K562 (cell line): ENCODE measurements around the gene MMD2. TPM values are rescaled to one million over a fixed set of nuclear protein-coding genes. Genes with fewer than 3 reads are reported as not detected.

Source experiments
- CEBPG ChIP-seq, 3 experiments: fragments of 200-800 bp in 1 of 3; sonication (Bioruptor generic) in 1 of 3; sonication (generic) in 1 of 3; formaldehyde crosslinking in 1 of 3; IDR thresholded peaks in 2 of 3; conservative IDR thresholded peaks in 1 of 3; 2 replicates each; pipeline versions ENCODE4 v1.6.1 to v1.8.0; 2016 to 2022; ENCODE audit warnings: missing compliant biosample characterization in 2 of 3, missing genetic modification characterization in 2 of 3, mild to moderate bottlenecking in 1 of 3, missing genetic modification reagents in 1 of 3
- CLOCK ChIP-seq: fragments of 250-450 bp; sonication (Bioruptor Pico); IDR thresholded peaks from 2 replicates; pipeline ENCODE4 v1.4.0; 2020; ENCODE audit warnings: mild to moderate bottlenecking, moderate library complexity, borderline replicate concordance
- CTBP1 ChIP-seq: fragments of 450-650 bp; IDR thresholded peaks from 2 replicates; pipeline ENCODE4 v1.6.1; 2016; ENCODE audit warnings: borderline replicate concordance
- ELF4 ChIP-seq: fragments of 450-650 bp; formaldehyde crosslinking; IDR thresholded peaks from 2 replicates; pipeline ENCODE4 v1.4.0; 2022; ENCODE audit warnings: missing genetic modification characterization
- HDAC1 ChIP-seq, 2 experiments: fragments of 450-650 bp; IDR thresholded peaks; 2 replicates each; pipeline ENCODE4 v1.6.1; 2016 to 2017; ENCODE audit warnings: inconsistent platforms in 1 of 2, mild to moderate bottlenecking in 1 of 2, moderate library complexity in 1 of 2
- HMG20A ChIP-seq: fragments of 450-650 bp; formaldehyde crosslinking; conservative IDR thresholded peaks from 2 replicates; pipeline ENCODE4 v1.4.0; 2020; ENCODE audit warnings: mild to moderate bottlenecking, mixed read lengths
- HOXB6 ChIP-seq: fragments of 250-450 bp; sonication (Bioruptor Pico); IDR thresholded peaks from 2 replicates; pipeline ENCODE4 v1.5.1; 2022; ENCODE audit warnings: mild to moderate bottlenecking, borderline replicate concordance
- KHSRP ChIP-seq: fragments of 450-650 bp; IDR thresholded peaks from 2 replicates; pipeline ENCODE4 v1.6.1; 2017
- L3MBTL2 ChIP-seq: fragments of 450-650 bp; IDR thresholded peaks from 2 replicates; pipeline ENCODE4 v1.6.1; 2016; ENCODE audit warnings: mild to moderate bottlenecking, moderate library complexity
- LARP7 ChIP-seq: fragments of 450-650 bp; IDR thresholded peaks from 2 replicates; pipeline ENCODE4 v1.6.1; 2016
- MLX ChIP-seq, 2 experiments: fragments of 450-650 bp in 1 of 2; sonication (generic) in 1 of 2; formaldehyde crosslinking; conservative IDR thresholded peaks; 2 replicates each; pipeline versions ENCODE4 v1.4.0 to v1.8.1; 2020 to 2022; ENCODE audit warnings: mild to moderate bottlenecking in 1 of 2, missing genetic modification reagents in 1 of 2
- POLR2B ChIP-seq: fragments of 450-650 bp; IDR thresholded peaks from 2 replicates; pipeline ENCODE4 v1.6.1; 2018; ENCODE audit warnings: low read depth; ENCODE audit not compliant: partially characterized antibody
- RAD51 ChIP-seq: fragments of 450-650 bp; IDR thresholded peaks from 2 replicates; pipeline ENCODE4 v1.7.1; 2016; ENCODE audit warnings: low read depth, mild to moderate bottlenecking, borderline replicate concordance
- SMARCE1 ChIP-seq: fragments of 450-650 bp; IDR thresholded peaks from 2 replicates; pipeline ENCODE4 v1.7.1; 2016; ENCODE audit warnings: mild to moderate bottlenecking
- SRSF7 ChIP-seq: fragments of 200-400 bp; formaldehyde crosslinking; optimal IDR thresholded peaks from 2 replicates; pipeline ENCODE3; 2017; ENCODE audit warnings: mild to moderate bottlenecking, low read depth, low read length
- ZKSCAN8 ChIP-seq: fragments of 200-800 bp; sonication (Bioruptor generic); IDR thresholded peaks from 2 replicates; pipeline ENCODE4 v1.6.1; 2016; ENCODE audit warnings: missing genetic modification characterization, missing compliant biosample characterization
- ZNF384 ChIP-seq: IDR thresholded peaks from 2 replicates; pipeline ENCODE4 v1.6.1; 2012; ENCODE audit warnings: low read depth, low read length, improper control_type of control experiment
- ZNF507 ChIP-seq: conservative IDR thresholded peaks from 2 replicates; pipeline ENCODE4 v1.6.1; 2017; ENCODE audit warnings: missing genetic modification characterization, missing compliant biosample characterization
- ZNF511 ChIP-seq: sonication (generic); formaldehyde crosslinking; IDR thresholded peaks from 2 replicates; pipeline ENCODE4 v1.8.0; 2022; ENCODE audit warnings: mild to moderate bottlenecking, missing genetic modification reagents
- ZNF512 ChIP-seq: IDR thresholded peaks from 2 replicates; pipeline ENCODE4 v1.6.1; 2016; ENCODE audit warnings: missing genetic modification characterization, missing compliant biosample characterization
- polyA plus RNA-seq, 8 experiments: library from polyadenylated mRNA; depleted of rRNA in 4 of 8; stranded (reverse) in 5 of 8; unstranded in 3 of 8; fragments of >200 nt; fragmentation: Nextera tagmentation in 2 of 8; fragmentation: Illumina TruSeq in 1 of 8; extraction: Ambion mirVana in 2 of 8; extraction: Trizol in 1 of 8; gene quantifications; 2 replicates each; pipeline versions ENCODE4 v1.2.1 to v1.2.3, GENCODE V29; 2011 to 2014; ENCODE audit warnings: inconsistent platforms in 1 of 8, missing spikeins in 1 of 8
- total RNA-seq, 7 experiments: library from RNA; depleted of rRNA in 6 of 7; stranded (reverse); fragments of >200 nt in 6 of 7; fragmentation: Illumina TruSeq in 2 of 7; extraction: Trizol in 2 of 7; gene quantifications; 2 replicates each; pipeline versions ENCODE4 v1.2.1 to v1.2.3, GENCODE V29; 2011 to 2021; ENCODE audit warnings: low replicate concordance in 1 of 7

MMD2 gene
- total and polyA plus RNA-seq, 9 of the 15 experiments (the other 6 are each of a cell fraction or from before 2014, with no cell fraction given) = not detected

GRCh38 chr7:4951903-4952636 lies 6.9 kb downstream of the MMD2 start (continued):
- TF ChIP-seq MLX (CRISPR knock-in tag; conservative IDR thresholded peaks at IDR 0.05) (no peak), POLR2B (no peak), CEBPG (CRISPR knock-in tag; IDR thresholded peaks at IDR 0.05) (no peak), CEBPG (tag; conservative IDR thresholded peaks at IDR 0.05 in 1 of 2, IDR thresholded peaks at IDR 0.05 in 1 of 2) (no peak), ELF4 (CRISPR knock-in tag) (no peak), LARP7 (no peak), CTBP1 (no peak), ZNF511 (CRISPR knock-in tag) (0 out of 2 replicates have a peak, but pooled peaks have one; percentile 36), HMG20A (no peak), RAD51 (no peak), HDAC1 (IDR thresholded peaks at IDR 0.05) (no peak), L3MBTL2 (no peak), HOXB6 (no peak), SMARCE1 (no peak), CLOCK (no peak), ZKSCAN8 (peak; percentile 97), KHSRP (no peak), SRSF7 (no peak), ZNF384 (no peak), ZNF512 (tag) (no peak), ZNF507 (tag) (no peak)
